Smooth muscle cell (in vitro differentiated cells): ENCODE measurements around the gene NOD1. TPM values are rescaled to one million over a fixed set of nuclear protein-coding genes. Genes with fewer than 3 reads are reported as not detected.

Experiments used
- DNase-seq: peaks from one replicate; lab custom pipeline; 2025; ENCODE audit not compliant: unreplicated experiment; lab: John Stamatoyannopoulos, UW
- H2AFZ ChIP-seq: fragments of 200-600 bp; sonication (generic); 2 replicates; pipeline ENCODE4 v1.6.0; 2016; ENCODE audit warnings: antibody characterized with exemption, low read depth, mild to moderate bottlenecking
- H3F3A ChIP-seq: fragments of 200-600 bp; sonication (generic); 2 replicates; pipeline ENCODE4 v1.6.0; 2017; ENCODE audit warnings: antibody characterized with exemption, low read depth
- H3K27ac ChIP-seq: fragments of 200-600 bp; sonication (generic); 2 replicates; pipeline ENCODE4 v1.5.1; 2016; ENCODE audit warnings: low read depth, mild to moderate bottlenecking
- H3K27me3 ChIP-seq: fragments of 200-600 bp; sonication (generic); 2 replicates; pipeline ENCODE4 v1.6.1; 2016; ENCODE audit warnings: low read depth, mild to moderate bottlenecking
- H3K36me3 ChIP-seq: fragments of 200-600 bp; sonication (generic); 2 replicates; pipeline ENCODE4 v1.5.1; 2016; ENCODE audit warnings: low read depth
- H3K4me1 ChIP-seq: fragments of 200-600 bp; sonication (generic); 2 replicates; pipeline ENCODE4 v1.5.1; 2016; ENCODE audit warnings: low read depth
- H3K4me2 ChIP-seq: fragments of 200-600 bp; sonication (generic); 2 replicates; pipeline ENCODE4 v1.6.0; 2016; ENCODE audit warnings: mild to moderate bottlenecking
- H3K4me3 ChIP-seq: fragments of 200-600 bp; sonication (generic); 2 replicates; pipeline ENCODE4 v1.5.1; 2016; ENCODE audit warnings: mild to moderate bottlenecking
- H3K79me2 ChIP-seq: fragments of 200-600 bp; sonication (generic); 2 replicates; pipeline ENCODE4 v1.6.0; 2016; ENCODE audit warnings: low read depth, mild to moderate bottlenecking
- H3K9ac ChIP-seq: fragments of 200-600 bp; sonication (generic); 2 replicates; pipeline ENCODE4 v1.6.0; 2016; ENCODE audit warnings: low read depth
- H3K9me3 ChIP-seq: fragments of 200-600 bp; sonication (generic); replicated peaks from 2 replicates; pipeline ENCODE4 v1.5.1; 2016; ENCODE audit warnings: low read depth
- H4K20me1 ChIP-seq: fragments of 200-600 bp; sonication (generic); 2 replicates; pipeline ENCODE4 v1.6.0; 2016; ENCODE audit warnings: low read depth
- CTCF ChIP-seq: fragments of 200-600 bp; sonication (generic); IDR thresholded peaks from 2 replicates; pipeline ENCODE4 v1.5.1; 2017; ENCODE audit warnings: borderline replicate concordance, mild to moderate bottlenecking, antibody characterized with exemption; ENCODE audit not compliant: insufficient read depth, poor library complexity, severe bottlenecking
- WGBS: methylation state at CpG from one replicate; pipeline ENCODE4 v1.1.7; 2016; ENCODE audit warnings: low lambda C conversion rate; 5-methylcytosine and 5-hydroxymethylcytosine counted together
- polyA plus RNA-seq: library from polyadenylated mRNA; unstranded; fragments of >200 nt; fragmentation: Nextera tagmentation; extraction: Ambion mirVana; gene quantifications from 2 replicates; pipeline ENCODE4 v1.2.1, GENCODE V29; 2016
- total RNA-seq: library from RNA; depleted of rRNA; stranded (reverse); fragments of >200 nt; gene quantifications from 2 replicates; pipeline ENCODE4 v1.2.3, GENCODE V29; 2014

NOD1 gene
- total and polyA plus RNA-seq, 2 experiments from 2014 or later, result 8.6 to 10.5 TPM

- no peak for DNase-seq
Observed at GRCh38 chr7:30430777-30431176, 47.8 kb downstream of the NOD1 start.

GRCh38 chr7:30430276-30430675 is 48.3 kb downstream of the NOD1 start:
- no peak overlapping the region for H3K4me3 ChIP-seq
- H3K4me2 ChIP-seq, result no peak overlapping the region
- H4K20me1 ChIP-seq, result no peaks in the 10 kb centered on the region
- H3K36me3 ChIP-seq, result peaks cover 4% of the 10 kb centered on the region
- no peaks in the 10 kb centered on the region for H3K79me2 ChIP-seq
- no peaks in the 10 kb centered on the region for H3K9me3 ChIP-seq
- H3K9ac ChIP-seq, result no peak overlapping the region
- no peak overlapping the region for H3K27ac ChIP-seq
- no peak for DNase-seq
- H3F3A ChIP-seq, result no peaks in the 10 kb centered on the region
- no peak for TF ChIP-seq CTCF
- no peaks in the 10 kb centered on the region for H3K27me3 ChIP-seq
- WGBS, result 92% methylated on average over 7 of the region's 7 CpGs
- H2AFZ ChIP-seq, result no peak overlapping the region
- H3K4me1 ChIP-seq, result no peaks in the 10 kb centered on the region

More at GRCh38 chr7:30430777-30431176, 47.8 kb downstream of the NOD1 start:
- Histone ChIP-seq H3F3A (no peaks in the 10 kb centered on the region), H3K79me2 (no peaks in the 10 kb centered on the region), H4K20me1 (no peaks in the 10 kb centered on the region), H3K27me3 (no peaks in the 10 kb centered on the region), H3K27ac (no peak overlapping the region), H3K9ac (no peak overlapping the region), H2AFZ (no peak overlapping the region), H3K4me1 (no peaks in the 10 kb centered on the region), H3K4me2 (no peak overlapping the region), H3K9me3 (no peaks in the 10 kb centered on the region), H3K4me3 (no peak overlapping the region), H3K36me3 (peaks cover 4% of the 10 kb centered on the region)
- 75% methylated on average over 1 of the region's 1 CpG for WGBS
- TF ChIP-seq CTCF, result no peak

GRCh38 chr7:30429156-30429530 is 49.4 kb downstream of the NOD1 start:
- Histone ChIP-seq H3K36me3 (no peaks in the 10 kb centered on the region), H3K9me3 (no peaks in the 10 kb centered on the region), H3K27ac (no peak overlapping the region), H3K4me1 (no peaks in the 10 kb centered on the region), H3K27me3 (no peaks in the 10 kb centered on the region), H3K9ac (no peak overlapping the region), H3K79me2 (no peaks in the 10 kb centered on the region), H3K4me2 (no peak overlapping the region), H4K20me1 (no peaks in the 10 kb centered on the region), H3K4me3 (no peak overlapping the region), H3F3A (no peaks in the 10 kb centered on the region), H2AFZ (no peak overlapping the region)
- TF ChIP-seq CTCF, result no peak
- no peak for DNase-seq
- 93% methylated on average over 5 of the region's 5 CpGs for WGBS
